ENCODE measurements around the gene TMEM243.
A peak's percentile ranks its signal among the peaks of the same experiment; 100 is the strongest.
"Not testable (repeated sequence)": the region's sequence is repeated elsewhere in the genome, so short reads cannot be mapped to it uniquely, and the experiment has no call there.

The TMEM243 gene
- total RNA-seq, result 32.7 to 78.0 (median 54.6) reads per million in 4 donors

GRCh38 chr7:87219545-87220025 lies at the start of gene TMEM243:
TSS of gene TMEM243 (minus strand) at chr7:87219732. CDS start at chr7:87219503, 229 bp downstream.
- peak; percentile 74 to 86 (median 84) for DNase-seq

- no peak for DNase-seq
Observed at GRCh38 chr7:87267239-87267900, 47.8 kb upstream of the TMEM243 start.

- DNase-seq, result no peak
Observed at GRCh38 chr7:87263537-87263936, 44.0 kb upstream of the TMEM243 start.

GRCh38 chr7:87253589-87254087 lies 34.1 kb upstream of the TMEM243 start:
- DNase-seq, result no peak

- not testable (repeated sequence) for DNase-seq
Observed at GRCh38 chr7:87245671-87246070, 26.1 kb upstream of the TMEM243 start.

- DNase-seq, result not testable (repeated sequence)
Observed at GRCh38 chr7:87238464-87239051, 19.0 kb upstream of the TMEM243 start.

GRCh38 chr7:87234949-87235348 lies 15.4 kb upstream of the TMEM243 start:
- DNase-seq, result no peak

- no peak for DNase-seq
Observed at GRCh38 chr7:87231711-87232110, 12.2 kb upstream of the TMEM243 start.

GRCh38 chr7:87231258-87231657 lies 11.7 kb upstream of the TMEM243 start:
- no peak for DNase-seq

- DNase-seq, result no peak
Observed at GRCh38 chr7:87226495-87226894, 7.0 kb upstream of the TMEM243 start.

- no peak for DNase-seq
Observed at GRCh38 chr7:87225696-87226095, 6.2 kb upstream of the TMEM243 start.

- DNase-seq, result peak in 1 of 5 donors; percentile 19
Observed at GRCh38 chr7:87223666-87224065, 4.1 kb upstream of the TMEM243 start.

- DNase-seq, result no peak
Observed at GRCh38 chr7:87220734-87221215, 1.2 kb upstream of the TMEM243 start.

GRCh38 chr7:87220026-87220733 lies 648 bp upstream of the TMEM243 start:
- DNase-seq, result peak; percentile 70 to 83 (median 78)

GRCh38 chr7:87218796-87219544 lies 562 bp downstream of the TMEM243 start:
- peak; percentile 22 to 41 (median 26) for DNase-seq

- no peak for DNase-seq
Observed at GRCh38 chr7:87217983-87218653, 1.4 kb downstream of the TMEM243 start.

GRCh38 chr7:87216701-87217508 lies 2.6 kb downstream of the TMEM243 start:
- peak in 3 of 5 donors; percentile 19 to 83 (median 33) for DNase-seq

- no peak for DNase-seq
Observed at GRCh38 chr7:87215046-87215445, 4.5 kb downstream of the TMEM243 start.

- DNase-seq, result no peak
Observed at GRCh38 chr7:87213811-87214210, 5.7 kb downstream of the TMEM243 start.

GRCh38 chr7:87213252-87213651 lies 6.3 kb downstream of the TMEM243 start:
- DNase-seq, result no peak

- DNase-seq, result no peak
Observed at GRCh38 chr7:87212498-87212897, 7.0 kb downstream of the TMEM243 start.
